SK-N-SH (cell line): ENCODE measurements around the gene ADORA2A.

Experiments used
- MXI1 ChIP-seq: IDR thresholded peaks from 2 replicates; pipeline ENCODE4 v1.6.1; 2012; ENCODE audit warnings: mild to moderate bottlenecking, low read depth, low read length, improper control_type of control experiment
- NFIC ChIP-seq: IDR thresholded peaks from 2 replicates; pipeline ENCODE4 v1.4.0; 2012; ENCODE audit warnings: borderline replicate concordance
- TF ChIP-seq, protein P1 (sequence below): fragments of 200-600 bp; sonication (generic); IDR thresholded peaks from 2 replicates; pipeline ENCODE4 v1.6.1; 2017; ENCODE audit warnings: antibody characterized with exemption, mild to moderate bottlenecking, moderate library complexity

DNA sequence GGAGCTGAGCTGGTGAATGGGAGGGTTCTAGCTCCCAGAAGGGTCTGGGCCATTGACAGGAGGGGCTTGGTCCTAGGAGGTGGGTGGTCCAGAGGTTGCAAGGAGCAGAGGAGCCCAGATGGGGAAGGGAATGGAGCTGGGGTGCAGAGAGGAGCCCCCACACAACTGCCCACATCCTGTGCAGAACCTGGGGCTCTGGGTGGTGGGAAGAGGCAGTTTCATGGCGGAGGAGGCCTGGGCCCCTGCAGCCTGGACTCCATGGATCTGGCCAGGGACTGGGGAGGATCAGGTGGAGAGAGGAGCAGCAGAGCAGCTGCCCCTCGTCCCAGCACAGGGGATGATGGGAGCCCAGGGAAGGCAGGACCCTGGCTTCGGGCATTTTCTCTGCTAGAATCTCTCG, 963 bp upstream of the ADORA2A start:
- no peak for TF ChIP-seq NFIC
- TF ChIP-seq, protein P1, sequence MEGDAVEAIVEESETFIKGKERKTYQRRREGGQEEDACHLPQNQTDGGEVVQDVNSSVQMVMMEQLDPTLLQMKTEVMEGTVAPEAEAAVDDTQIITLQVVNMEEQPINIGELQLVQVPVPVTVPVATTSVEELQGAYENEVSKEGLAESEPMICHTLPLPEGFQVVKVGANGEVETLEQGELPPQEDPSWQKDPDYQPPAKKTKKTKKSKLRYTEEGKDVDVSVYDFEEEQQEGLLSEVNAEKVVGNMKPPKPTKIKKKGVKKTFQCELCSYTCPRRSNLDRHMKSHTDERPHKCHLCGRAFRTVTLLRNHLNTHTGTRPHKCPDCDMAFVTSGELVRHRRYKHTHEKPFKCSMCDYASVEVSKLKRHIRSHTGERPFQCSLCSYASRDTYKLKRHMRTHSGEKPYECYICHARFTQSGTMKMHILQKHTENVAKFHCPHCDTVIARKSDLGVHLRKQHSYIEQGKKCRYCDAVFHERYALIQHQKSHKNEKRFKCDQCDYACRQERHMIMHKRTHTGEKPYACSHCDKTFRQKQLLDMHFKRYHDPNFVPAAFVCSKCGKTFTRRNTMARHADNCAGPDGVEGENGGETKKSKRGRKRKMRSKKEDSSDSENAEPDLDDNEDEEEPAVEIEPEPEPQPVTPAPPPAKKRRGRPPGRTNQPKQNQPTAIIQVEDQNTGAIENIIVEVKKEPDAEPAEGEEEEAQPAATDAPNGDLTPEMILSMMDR: no peak
- no peak for TF ChIP-seq MXI1
